Measurements from ENCODE around the gene SEMA3E.

SEMA3E gene

GRCh38 chr7:83326223-83326622, 322.7 kb downstream of the SEMA3E start:
- H3K4me3 ChIP-seq (ENCODE audit: low read depth, low read length) = no peak overlapping the region
- no peak overlapping the region for H2BK5ac ChIP-seq (ENCODE audit: low read depth, low read length, poor library complexity)
- no peak overlapping the region for H3K4me2 ChIP-seq (ENCODE audit: low read length)
- H3K4ac ChIP-seq (ENCODE audit: low read depth, low read length) = no peak overlapping the region
- no peak overlapping the region for H3K18ac ChIP-seq (ENCODE audit: low read length)
- DNase-seq = peak; percentile 65 to 82
- H3K79me1 ChIP-seq (ENCODE audit: low read length) = no peaks in the 10 kb centered on the region
- no peaks in the 10 kb centered on the region for H3K27me3 ChIP-seq (ENCODE audit: insufficient read depth, low read length)
- no peak overlapping the region for H3K9ac ChIP-seq (ENCODE audit: low read length)
- no peaks in the 10 kb centered on the region for H3K4me1 ChIP-seq (ENCODE audit: control insufficient read depth in 1 of 2, insufficient read depth in 2 of 2, low read length in 2 of 2)
- no peak overlapping the region for H2AK5ac ChIP-seq (ENCODE audit: low read length)
- no peak overlapping the region for H3K23ac ChIP-seq (ENCODE audit: low read length)
- H3K9me3 ChIP-seq (ENCODE audit: insufficient read depth, low read depth, low read length) = no peaks in the 10 kb centered on the region
- H3K27ac ChIP-seq (ENCODE audit: low read depth, low read length) = no peak overlapping the region
- H2AFZ ChIP-seq (ENCODE audit: insufficient read depth, low read length, poor library complexity) = no peak overlapping the region
- no peak overlapping the region for H3K14ac ChIP-seq (ENCODE audit: low read length)
- no peak overlapping the region for H4K12ac ChIP-seq (ENCODE audit: low read depth, low read length)
- H4K8ac ChIP-seq (ENCODE audit: low read depth, low read length) = no peak overlapping the region
- no peak overlapping the region for H2BK12ac ChIP-seq (ENCODE audit: low read length)
- H4K91ac ChIP-seq (ENCODE audit: low read depth, low read length) = no peak overlapping the region
- H3K36me3 ChIP-seq (ENCODE audit: control insufficient read depth in 1 of 2, insufficient read depth in 2 of 2, low read length in 2 of 2) = no peaks in the 10 kb centered on the region
- no peak overlapping the region for H2BK120ac ChIP-seq (ENCODE audit: insufficient read depth, low read length, poor library complexity)
- no peaks in the 10 kb centered on the region for H3K79me2 ChIP-seq (ENCODE audit: control insufficient read depth, insufficient read depth, low read length, poor library complexity)
- WGBS (ENCODE audit: extremely low coverage, insufficient coverage, insufficient read length) = no CpG with 5 or more reads among the region's 2 CpGs

DNA sequence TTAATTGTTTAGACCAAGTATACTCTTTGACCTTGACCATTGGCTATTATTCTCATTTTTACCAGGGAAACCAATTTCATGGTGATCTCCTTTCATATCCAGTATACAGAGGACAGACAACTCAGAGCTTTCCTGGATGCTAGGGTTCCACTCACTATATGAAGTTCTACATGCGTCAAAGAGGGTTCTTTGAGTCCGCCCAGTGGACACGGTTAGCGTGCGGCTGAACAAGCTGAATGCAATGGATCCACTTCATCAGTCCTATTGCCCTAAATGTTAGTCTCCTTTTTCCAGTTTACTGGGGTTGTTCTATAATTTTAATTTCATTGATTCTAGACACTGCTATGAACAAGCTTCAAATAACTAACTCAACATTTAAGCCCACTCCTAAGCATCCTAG, 323.9 kb downstream of the SEMA3E start:
- Histone ChIP-seq H3K4me2 (ENCODE audit: low read length) (no peak overlapping the region), H2BK5ac (ENCODE audit: low read depth, low read length, poor library complexity) (no peak overlapping the region), H2AFZ (ENCODE audit: insufficient read depth, low read length, poor library complexity) (no peak overlapping the region), H3K18ac (ENCODE audit: low read length) (no peak overlapping the region), H3K4me3 (ENCODE audit: low read depth, low read length) (no peak overlapping the region), H3K79me2 (ENCODE audit: control insufficient read depth, insufficient read depth, low read length, poor library complexity) (no peaks in the 10 kb centered on the region), H4K91ac (ENCODE audit: low read depth, low read length) (no peak overlapping the region), H3K14ac (ENCODE audit: low read length) (no peak overlapping the region), H3K9ac (ENCODE audit: low read length) (no peak overlapping the region), H4K12ac (ENCODE audit: low read depth, low read length) (no peak overlapping the region), H3K27me3 (ENCODE audit: insufficient read depth, low read length) (no peaks in the 10 kb centered on the region), H2BK12ac (ENCODE audit: low read length) (no peak overlapping the region), H4K8ac (ENCODE audit: low read depth, low read length) (no peak overlapping the region), H3K79me1 (ENCODE audit: low read length) (no peaks in the 10 kb centered on the region), H2AK5ac (ENCODE audit: low read length) (no peak overlapping the region), H2BK120ac (ENCODE audit: insufficient read depth, low read length, poor library complexity) (no peak overlapping the region), H3K23ac (ENCODE audit: low read length) (no peak overlapping the region), H3K9me3 (ENCODE audit: insufficient read depth, low read depth, low read length) (no peaks in the 10 kb centered on the region), H3K4me1 (ENCODE audit: control insufficient read depth in 1 of 2, insufficient read depth in 2 of 2, low read length in 2 of 2) (no peaks in the 10 kb centered on the region), H3K27ac (ENCODE audit: low read depth, low read length) (no peak overlapping the region), H3K4ac (ENCODE audit: low read depth, low read length) (no peak overlapping the region), H3K36me3 (ENCODE audit: control insufficient read depth in 1 of 2, insufficient read depth in 2 of 2, low read length in 2 of 2) (no peaks in the 10 kb centered on the region)
- DNase-seq = peak in 1 of 2 donors; percentile 16
- no CpG with 5 or more reads among the region's 5 CpGs for WGBS (ENCODE audit: extremely low coverage, insufficient coverage, insufficient read length)

DNA sequence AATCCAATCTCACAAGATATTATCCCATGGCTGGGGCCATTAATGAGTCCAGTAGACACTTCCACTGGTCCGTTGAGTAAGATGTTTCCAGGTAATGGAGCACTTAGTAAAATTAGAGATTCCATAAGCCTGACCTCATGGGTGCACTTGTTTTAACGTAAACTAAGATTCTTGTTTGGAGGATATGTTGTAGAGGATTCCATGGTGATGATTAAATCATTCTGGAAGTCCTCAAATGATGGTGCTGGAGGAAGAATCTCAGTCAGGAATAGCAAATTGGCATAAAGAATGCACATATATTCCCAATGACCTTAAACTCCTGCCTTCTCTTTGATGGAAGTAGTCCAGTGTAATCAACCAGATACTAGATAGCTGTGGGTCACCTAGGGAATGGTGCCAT, 324.3 kb downstream of the SEMA3E start:
- WGBS (ENCODE audit: extremely low coverage, insufficient coverage, insufficient read length) = no CpG with 5 or more reads among the region's 2 CpGs
- Histone ChIP-seq H3K27ac (ENCODE audit: low read depth, low read length) (no peak overlapping the region), H2BK12ac (ENCODE audit: low read length) (no peak overlapping the region), H2BK5ac (ENCODE audit: low read depth, low read length, poor library complexity) (no peak overlapping the region), H3K18ac (ENCODE audit: low read length) (no peak overlapping the region), H2AK5ac (ENCODE audit: low read length) (no peak overlapping the region), H2AFZ (ENCODE audit: insufficient read depth, low read length, poor library complexity) (no peak overlapping the region), H3K9me3 (ENCODE audit: insufficient read depth, low read depth, low read length) (no peaks in the 10 kb centered on the region), H3K4me2 (ENCODE audit: low read length) (no peak overlapping the region), H3K4ac (ENCODE audit: low read depth, low read length) (no peak overlapping the region), H3K27me3 (ENCODE audit: insufficient read depth, low read length) (no peaks in the 10 kb centered on the region), H4K91ac (ENCODE audit: low read depth, low read length) (no peak overlapping the region), H3K36me3 (ENCODE audit: control insufficient read depth in 1 of 2, insufficient read depth in 2 of 2, low read length in 2 of 2) (no peaks in the 10 kb centered on the region), H3K79me1 (ENCODE audit: low read length) (no peaks in the 10 kb centered on the region), H4K8ac (ENCODE audit: low read depth, low read length) (no peak overlapping the region), H4K12ac (ENCODE audit: low read depth, low read length) (no peak overlapping the region), H2BK120ac (ENCODE audit: insufficient read depth, low read length, poor library complexity) (no peak overlapping the region), H3K23ac (ENCODE audit: low read length) (no peak overlapping the region), H3K4me1 (ENCODE audit: control insufficient read depth in 1 of 2, insufficient read depth in 2 of 2, low read length in 2 of 2) (no peaks in the 10 kb centered on the region), H3K79me2 (ENCODE audit: control insufficient read depth, insufficient read depth, low read length, poor library complexity) (no peaks in the 10 kb centered on the region), H3K4me3 (ENCODE audit: low read depth, low read length) (no peak overlapping the region), H3K9ac (ENCODE audit: low read length) (no peak overlapping the region), H3K14ac (ENCODE audit: low read length) (no peak overlapping the region)
- DNase-seq = peak; percentile 20 to 82

DNA sequence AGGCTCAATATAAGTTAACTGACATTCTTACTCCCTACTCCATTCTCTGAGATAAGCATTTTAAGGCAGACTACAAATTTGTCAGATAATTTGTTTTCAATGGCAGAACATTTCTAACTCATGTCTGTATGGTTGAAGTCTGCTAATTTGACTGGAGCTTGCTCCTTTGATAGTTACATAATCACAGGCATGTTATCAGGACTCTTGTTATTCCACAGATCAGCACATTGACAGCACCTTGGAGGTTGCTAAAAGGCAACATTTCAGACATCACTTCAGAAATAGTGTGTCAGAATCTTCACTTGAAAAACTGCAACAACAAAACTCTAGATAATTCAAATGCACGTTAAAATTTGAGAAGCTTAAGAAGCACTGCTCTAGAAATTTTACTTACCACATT, 327.9 kb downstream of the SEMA3E start:
- Histone ChIP-seq H3K4ac (ENCODE audit: low read depth, low read length) (no peak overlapping the region), H3K27me3 (ENCODE audit: insufficient read depth, low read length) (no peaks in the 10 kb centered on the region), H2AK5ac (ENCODE audit: low read length) (no peak overlapping the region), H4K12ac (ENCODE audit: low read depth, low read length) (no peak overlapping the region), H4K91ac (ENCODE audit: low read depth, low read length) (no peak overlapping the region), H3K79me1 (ENCODE audit: low read length) (no peaks in the 10 kb centered on the region), H3K14ac (ENCODE audit: low read length) (no peak overlapping the region), H3K4me2 (ENCODE audit: low read length) (no peak overlapping the region), H2AFZ (ENCODE audit: insufficient read depth, low read length, poor library complexity) (no peak overlapping the region), H3K18ac (ENCODE audit: low read length) (no peak overlapping the region), H3K36me3 (ENCODE audit: control insufficient read depth in 1 of 2, insufficient read depth in 2 of 2, low read length in 2 of 2) (no peaks in the 10 kb centered on the region), H3K79me2 (ENCODE audit: control insufficient read depth, insufficient read depth, low read length, poor library complexity) (no peaks in the 10 kb centered on the region), H3K4me3 (ENCODE audit: low read depth, low read length) (no peak overlapping the region), H3K27ac (ENCODE audit: low read depth, low read length) (no peak overlapping the region), H2BK12ac (ENCODE audit: low read length) (no peak overlapping the region), H2BK5ac (ENCODE audit: low read depth, low read length, poor library complexity) (no peak overlapping the region), H3K23ac (ENCODE audit: low read length) (no peak overlapping the region), H3K4me1 (ENCODE audit: control insufficient read depth in 1 of 2, insufficient read depth in 2 of 2, low read length in 2 of 2) (no peaks in the 10 kb centered on the region), H3K9ac (ENCODE audit: low read length) (no peak overlapping the region), H2BK120ac (ENCODE audit: insufficient read depth, low read length, poor library complexity) (no peak overlapping the region), H3K9me3 (ENCODE audit: insufficient read depth, low read depth, low read length) (no peaks in the 10 kb centered on the region), H4K8ac (ENCODE audit: low read depth, low read length) (no peak overlapping the region)
- WGBS (ENCODE audit: extremely low coverage, insufficient coverage, insufficient read length) = no CpG with 5 or more reads among the region's 1 CpG
- DNase-seq = no peak

All from trophoblast cell (in vitro differentiated cells and primary cell).